ENCODE results near the gene TGFB1. TPM values are rescaled to one million over a fixed set of nuclear protein-coding genes. Genes with fewer than 3 reads are reported as not detected.

Gene TGFB1
- total RNA-seq, 1 experiment from 2014 or later = 17.5 TPM

GRCh38 chr19:41334793-41335192, 18.9 kb downstream of the TGFB1 start:
- peaks cover 18% of the 10 kb centered on the region for H3K79me2 ChIP-seq (ENCODE audit: low read length)
- no peaks in the 10 kb centered on the region for H3K9me3 ChIP-seq (ENCODE audit: low read length)
- DNase-seq = no peak
- no peak overlapping the region for H3K4me3 ChIP-seq (ENCODE audit: low read length)
- H3K4me2 ChIP-seq (ENCODE audit: low read depth, low read length, poor library complexity, severe bottlenecking) = no peak overlapping the region
- no peak overlapping the region for H2AFZ ChIP-seq (ENCODE audit: low read length)
- H3K9ac ChIP-seq (ENCODE audit: low read length) = no peak overlapping the region
- no peak overlapping the region for H3K27ac ChIP-seq (ENCODE audit: low read length)
- H3K9me2 ChIP-seq (replicated peaks; ENCODE audit: insufficient read depth, low read length) = no peaks in the 10 kb centered on the region
- no peaks in the 10 kb centered on the region for H4K20me1 ChIP-seq (ENCODE audit: insufficient read depth, low read depth, low read length)
- H3K27me3 ChIP-seq (ENCODE audit: low read length) = no peaks in the 10 kb centered on the region
- peaks cover 28% of the 10 kb centered on the region; the same call in 1 of the 2 replicates for H3K36me3 ChIP-seq (ENCODE audit: insufficient read depth, low read length)
- peaks cover 8% of the 10 kb centered on the region for H3K4me1 ChIP-seq (ENCODE audit: low read length)

- DNase-seq = no peak
- no peaks in the 10 kb centered on the region for H3K9me3 ChIP-seq (ENCODE audit: low read length)
- no peak overlapping the region for H2AFZ ChIP-seq (ENCODE audit: low read length)
- peaks cover 26% of the 10 kb centered on the region for H3K4me1 ChIP-seq (ENCODE audit: low read length)
- H3K4me2 ChIP-seq (ENCODE audit: low read depth, low read length, poor library complexity, severe bottlenecking) = no peak overlapping the region
- no peaks in the 10 kb centered on the region for H3K27me3 ChIP-seq (ENCODE audit: low read length)
- H3K9ac ChIP-seq (ENCODE audit: low read length) = no peak overlapping the region
- H4K20me1 ChIP-seq (ENCODE audit: insufficient read depth, low read depth, low read length) = no peaks in the 10 kb centered on the region
- H3K79me2 ChIP-seq (ENCODE audit: low read length) = peaks cover 8% of the 10 kb centered on the region
- no peaks in the 10 kb centered on the region for H3K9me2 ChIP-seq (replicated peaks; ENCODE audit: insufficient read depth, low read length)
- H3K4me3 ChIP-seq (ENCODE audit: low read length) = no peak overlapping the region
- no peak overlapping the region for H3K27ac ChIP-seq (ENCODE audit: low read length)
- H3K36me3 ChIP-seq (ENCODE audit: insufficient read depth, low read length) = peaks cover 20% of the 10 kb centered on the region; the same call in 1 of the 2 replicates
Measured at GRCh38 chr19:41332468-41332867, 21.3 kb downstream of the TGFB1 start.

DNA sequence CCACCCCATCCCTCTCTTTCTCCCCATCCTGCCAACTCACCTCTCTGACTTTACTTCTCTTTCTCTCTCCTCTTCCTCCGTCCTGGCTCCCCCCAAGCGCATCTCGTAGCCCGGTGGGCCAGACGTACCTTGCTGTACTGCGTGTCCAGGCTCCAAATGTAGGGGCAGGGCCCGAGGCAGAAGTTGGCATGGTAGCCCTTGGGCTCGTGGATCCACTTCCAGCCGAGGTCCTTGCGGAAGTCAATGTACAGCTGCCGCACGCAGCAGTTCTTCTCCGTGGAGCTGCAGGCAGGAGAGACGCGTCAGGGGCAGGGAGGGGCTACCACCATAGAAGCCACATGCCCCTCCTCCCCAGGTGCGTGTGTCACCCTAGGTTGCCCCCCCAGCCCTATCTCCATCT, 21.7 kb downstream of the TGFB1 start:
- Histone ChIP-seq H3K9me3 (ENCODE audit: low read length) (no peaks in the 10 kb centered on the region), H3K36me3 (ENCODE audit: insufficient read depth, low read length) (peaks cover 20% of the 10 kb centered on the region; the same call in 1 of the 2 replicates), H2AFZ (ENCODE audit: low read length) (no peak overlapping the region), H3K4me2 (ENCODE audit: low read depth, low read length, poor library complexity, severe bottlenecking) (no peak overlapping the region), H4K20me1 (ENCODE audit: insufficient read depth, low read depth, low read length) (no peaks in the 10 kb centered on the region), H3K9ac (ENCODE audit: low read length) (no peak overlapping the region), H3K9me2 (replicated peaks; ENCODE audit: insufficient read depth, low read length) (no peaks in the 10 kb centered on the region), H3K27me3 (ENCODE audit: low read length) (no peaks in the 10 kb centered on the region), H3K4me3 (ENCODE audit: low read length) (no peak overlapping the region), H3K27ac (ENCODE audit: low read length) (no peak overlapping the region), H3K79me2 (ENCODE audit: low read length) (peaks cover 10% of the 10 kb centered on the region), H3K4me1 (ENCODE audit: low read length) (peaks cover 31% of the 10 kb centered on the region)
- DNase-seq = no peak

- no peak for DNase-seq
- Histone ChIP-seq H3K27ac (ENCODE audit: low read length) (no peak overlapping the region), H3K4me2 (ENCODE audit: low read depth, low read length, poor library complexity, severe bottlenecking) (no peak overlapping the region), H3K4me1 (ENCODE audit: low read length) (peaks cover 34% of the 10 kb centered on the region), H3K9me3 (ENCODE audit: low read length) (no peaks in the 10 kb centered on the region), H3K27me3 (ENCODE audit: low read length) (no peaks in the 10 kb centered on the region), H4K20me1 (ENCODE audit: insufficient read depth, low read depth, low read length) (no peaks in the 10 kb centered on the region), H3K9me2 (replicated peaks; ENCODE audit: insufficient read depth, low read length) (no peaks in the 10 kb centered on the region), H3K9ac (ENCODE audit: low read length) (no peak overlapping the region), H3K79me2 (ENCODE audit: low read length) (peaks cover 19% of the 10 kb centered on the region), H3K4me3 (ENCODE audit: low read length) (no peak overlapping the region), H2AFZ (ENCODE audit: low read length) (no peak overlapping the region), H3K36me3 (ENCODE audit: insufficient read depth, low read length) (peaks cover 17% of the 10 kb centered on the region; the same call in 1 of the 2 replicates)
Measured at GRCh38 chr19:41330946-41331678, 22.6 kb downstream of the TGFB1 start.

DNA sequence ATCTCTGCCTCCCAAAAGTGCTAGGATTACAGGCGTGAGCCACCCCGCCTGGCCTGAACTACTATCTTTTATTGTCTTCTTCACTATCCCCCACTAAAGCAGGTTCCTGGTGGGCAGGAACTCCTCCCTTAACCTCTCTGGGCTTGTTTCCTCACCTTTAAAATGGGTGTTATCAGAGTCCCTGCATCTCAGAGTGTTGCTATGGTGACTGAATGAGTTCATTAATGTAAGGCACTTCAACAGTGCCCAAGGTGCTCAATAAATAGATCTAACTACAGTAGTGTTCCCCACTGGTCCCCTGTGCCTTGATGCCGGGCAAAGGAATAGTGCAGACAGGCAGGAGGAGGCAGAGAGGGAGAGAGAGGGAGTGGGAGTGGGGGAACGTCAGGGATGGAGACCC, 23.2 kb downstream of the TGFB1 start:
- H3K27ac ChIP-seq (ENCODE audit: low read length) = no peak overlapping the region

GRCh38 chr19:41328842-41329225, 24.9 kb downstream of the TGFB1 start:
- Histone ChIP-seq H3K27me3 (ENCODE audit: low read length) (no peaks in the 10 kb centered on the region), H2AFZ (ENCODE audit: low read length) (no peak overlapping the region), H3K9me3 (ENCODE audit: low read length) (no peaks in the 10 kb centered on the region), H3K36me3 (ENCODE audit: insufficient read depth, low read length) (peaks cover 15% of the 10 kb centered on the region; the same call in 1 of the 2 replicates), H3K4me3 (ENCODE audit: low read length) (peak overlapping the region; percentile 53; the same call in 1 of the 2 replicates), H3K4me1 (ENCODE audit: low read length) (peaks cover 34% of the 10 kb centered on the region), H3K9ac (ENCODE audit: low read length) (peak overlapping the region; percentile 30), H3K79me2 (ENCODE audit: low read length) (peaks cover 21% of the 10 kb centered on the region), H4K20me1 (ENCODE audit: insufficient read depth, low read depth, low read length) (no peaks in the 10 kb centered on the region), H3K27ac (ENCODE audit: low read length) (peak overlapping the region; percentile 58; the same call in 1 of the 2 replicates), H3K9me2 (replicated peaks; ENCODE audit: insufficient read depth, low read length) (no peaks in the 10 kb centered on the region), H3K4me2 (ENCODE audit: low read depth, low read length, poor library complexity, severe bottlenecking) (peak overlapping the region; percentile 59)
- DNase-seq = no peak

More for the DNA sequence above, 23.2 kb downstream of the TGFB1 start:
- Histone ChIP-seq H3K4me3 (ENCODE audit: low read length) (no peak overlapping the region), H3K79me2 (ENCODE audit: low read length) (peaks cover 25% of the 10 kb centered on the region), H3K9ac (ENCODE audit: low read length) (no peak overlapping the region), H3K27me3 (ENCODE audit: low read length) (no peaks in the 10 kb centered on the region), H3K4me2 (ENCODE audit: low read depth, low read length, poor library complexity, severe bottlenecking) (no peak overlapping the region), H3K36me3 (ENCODE audit: insufficient read depth, low read length) (peaks cover 17% of the 10 kb centered on the region; the same call in 1 of the 2 replicates), H3K9me2 (replicated peaks; ENCODE audit: insufficient read depth, low read length) (no peaks in the 10 kb centered on the region), H3K9me3 (ENCODE audit: low read length) (no peaks in the 10 kb centered on the region), H3K4me1 (ENCODE audit: low read length) (peaks cover 34% of the 10 kb centered on the region), H4K20me1 (ENCODE audit: insufficient read depth, low read depth, low read length) (no peaks in the 10 kb centered on the region), H2AFZ (ENCODE audit: low read length) (no peak overlapping the region)
- no peak for DNase-seq

- no peaks in the 10 kb centered on the region for H3K9me3 ChIP-seq (ENCODE audit: low read length)
- peaks cover 21% of the 10 kb centered on the region for H3K79me2 ChIP-seq (ENCODE audit: low read length)
- no peak for DNase-seq
- peaks cover 34% of the 10 kb centered on the region for H3K4me1 ChIP-seq (ENCODE audit: low read length)
- H3K9ac ChIP-seq (ENCODE audit: low read length) = peak overlapping the region; percentile 76
- no peaks in the 10 kb centered on the region for H4K20me1 ChIP-seq (ENCODE audit: insufficient read depth, low read depth, low read length)
- no peak overlapping the region for H2AFZ ChIP-seq (ENCODE audit: low read length)
- H3K4me3 ChIP-seq (ENCODE audit: low read length) = peak overlapping the region; percentile 53; the same call in 1 of the 2 replicates
- H3K9me2 ChIP-seq (replicated peaks; ENCODE audit: insufficient read depth, low read length) = no peaks in the 10 kb centered on the region
- peaks cover 12% of the 10 kb centered on the region; the same call in 1 of the 2 replicates for H3K36me3 ChIP-seq (ENCODE audit: insufficient read depth, low read length)
- peak overlapping the region; percentile 81; the same call in 1 of the 2 replicates for H3K27ac ChIP-seq (ENCODE audit: low read length)
- H3K27me3 ChIP-seq (ENCODE audit: low read length) = no peaks in the 10 kb centered on the region
- H3K4me2 ChIP-seq (ENCODE audit: low read depth, low read length, poor library complexity, severe bottlenecking) = peak overlapping the region; percentile 59
Measured at GRCh38 chr19:41328157-41328841, 25.4 kb downstream of the TGFB1 start.

GRCh38 chr19:41327576-41328156, 26.1 kb downstream of the TGFB1 start:
- Histone ChIP-seq H3K9me2 (replicated peaks; ENCODE audit: insufficient read depth, low read length) (no peaks in the 10 kb centered on the region), H3K4me1 (ENCODE audit: low read length) (peaks cover 34% of the 10 kb centered on the region), H3K4me3 (ENCODE audit: low read length) (peak overlapping the region; percentile 53), H3K9me3 (ENCODE audit: low read length) (no peaks in the 10 kb centered on the region), H4K20me1 (ENCODE audit: insufficient read depth, low read depth, low read length) (no peaks in the 10 kb centered on the region), H3K27ac (ENCODE audit: low read length) (peak overlapping the region; percentile 81), H3K9ac (ENCODE audit: low read length) (peak overlapping the region; percentile 76), H3K27me3 (ENCODE audit: low read length) (no peaks in the 10 kb centered on the region), H3K79me2 (ENCODE audit: low read length) (peaks cover 21% of the 10 kb centered on the region), H3K36me3 (ENCODE audit: insufficient read depth, low read length) (peaks cover 10% of the 10 kb centered on the region; the same call in 1 of the 2 replicates), H2AFZ (ENCODE audit: low read length) (no peak overlapping the region), H3K4me2 (ENCODE audit: low read depth, low read length, poor library complexity, severe bottlenecking) (peak overlapping the region; percentile 59)
- peak; percentile 82 for DNase-seq
